ENCODE results near the gene SSBP3.

DNA sequence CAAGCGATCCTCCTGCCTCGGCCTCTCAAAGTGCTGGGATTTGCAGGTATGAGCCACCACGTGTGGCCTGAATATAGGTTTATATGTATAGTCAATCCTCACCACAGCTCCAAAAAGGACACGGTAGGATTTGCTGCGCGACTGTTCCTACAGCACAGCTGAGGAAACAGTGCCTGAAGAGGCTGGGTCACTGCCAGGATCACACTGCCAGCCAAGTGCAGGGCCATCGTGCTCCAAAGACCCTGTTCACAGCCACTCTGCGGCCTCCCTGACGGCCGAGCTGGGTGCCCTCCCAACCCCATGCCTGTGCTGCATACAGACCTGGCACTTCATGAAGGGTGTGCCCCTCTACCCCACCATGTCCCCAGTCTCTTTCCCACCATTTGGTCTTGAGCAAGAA is 134.9 kb downstream of the SSBP3 start:
- TF ChIP-seq CTCF (conservative IDR thresholded peaks at IDR 0.05) (no peak), EZH2 (IDR thresholded peaks at IDR 0.05; ENCODE audit: low read depth) (no peak)
